ENCODE results near the gene BRINP1.

The BRINP1 gene

GRCh38 chr9:119343059-119343990 is 25.9 kb downstream of the BRINP1 start:
- DNase-seq (ENCODE audit: low read depth) = no peak

GRCh38 chr9:119339056-119339455 is 30.2 kb downstream of the BRINP1 start:
- no peak for DNase-seq (ENCODE audit: low read depth)

DNA sequence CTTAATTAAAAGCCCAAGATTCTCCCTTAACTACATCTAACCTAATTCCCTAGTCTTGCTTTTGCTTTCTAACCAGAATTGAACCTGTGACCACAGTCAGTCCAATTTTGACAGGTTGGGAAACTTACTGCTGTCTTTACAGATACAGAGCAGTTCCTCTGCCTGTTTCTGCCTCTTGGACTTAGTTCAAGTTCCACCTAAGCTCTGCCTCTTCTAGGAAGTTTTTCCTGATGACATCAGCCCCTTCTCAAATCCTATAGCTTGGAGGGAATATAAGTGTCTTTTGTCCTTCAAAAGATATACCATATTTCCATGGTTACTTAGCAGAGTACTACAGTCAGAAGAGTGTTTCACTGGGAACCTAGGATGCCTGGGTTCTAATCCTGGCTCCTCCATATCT is 31.7 kb downstream of the BRINP1 start:
- DNase-seq (ENCODE audit: low read depth) = no peak

GRCh38 chr9:119334745-119335144 is 34.5 kb downstream of the BRINP1 start:
- no peak for DNase-seq (ENCODE audit: low read depth)

DNA sequence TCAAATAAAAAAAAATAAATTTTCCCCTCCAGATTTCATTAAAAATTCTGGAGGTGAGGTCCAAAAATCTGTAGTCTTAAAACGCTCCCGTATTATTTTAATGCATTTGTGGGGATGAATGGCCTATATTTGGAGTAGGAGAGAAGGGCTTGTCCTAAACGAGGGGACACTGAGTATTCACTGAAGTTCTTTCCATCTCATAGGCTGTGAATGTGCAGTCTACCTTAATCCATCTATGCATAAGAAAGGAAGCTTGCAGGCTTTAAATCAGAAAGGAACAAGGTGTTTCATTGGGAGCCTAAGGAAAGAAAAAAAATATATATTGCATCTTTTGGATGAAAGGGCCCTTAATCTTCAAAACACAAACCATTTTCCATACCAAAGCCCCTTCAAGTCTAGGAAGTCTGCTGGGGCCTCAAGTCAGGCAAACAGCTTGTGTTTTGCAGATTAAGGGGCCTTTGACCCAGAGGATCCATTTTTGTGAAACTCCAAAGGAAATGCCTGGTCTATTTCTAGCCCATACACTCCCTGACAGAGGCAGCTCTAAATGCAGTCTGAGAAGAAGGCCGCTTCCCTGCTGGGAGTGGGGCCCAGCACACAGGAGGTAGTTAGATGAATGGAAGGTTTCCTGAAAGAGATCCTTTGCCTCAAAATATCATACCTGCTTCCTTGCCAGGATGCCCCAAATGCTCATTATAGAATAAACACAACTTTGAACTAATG is 35.6 kb downstream of the BRINP1 start:
- no peak for DNase-seq (ENCODE audit: low read depth)

GRCh38 chr9:119332522-119332921 is 36.7 kb downstream of the BRINP1 start:
- DNase-seq (ENCODE audit: low read depth) = no peak

GRCh38 chr9:119322184-119322583 is 47.1 kb downstream of the BRINP1 start:
- no peak for DNase-seq (ENCODE audit: low read depth)

DNA sequence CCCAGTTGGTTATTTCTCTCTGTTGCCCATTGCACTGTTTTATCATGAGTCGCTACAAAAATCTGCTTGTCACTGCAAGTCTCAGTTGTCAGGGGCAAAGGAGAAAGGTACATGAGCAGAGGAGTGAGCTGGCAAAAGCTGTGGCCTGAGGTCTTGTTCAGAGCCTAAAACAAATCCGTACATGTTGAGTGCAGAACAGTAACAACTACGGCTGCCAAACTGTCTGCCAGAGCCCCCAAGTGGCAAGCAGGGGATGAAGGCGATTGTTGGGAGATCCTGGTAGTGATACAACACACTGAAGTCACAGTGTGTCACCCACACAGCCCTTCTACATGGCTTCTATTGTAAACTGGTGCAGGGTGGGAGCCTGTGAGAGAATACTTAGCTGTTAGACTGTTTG is 50.9 kb downstream of the BRINP1 start:
- DNase-seq (ENCODE audit: low read depth) = no peak

- DNase-seq (ENCODE audit: low read depth) = no peak
Observed at GRCh38 chr9:119313846-119314245, 55.4 kb downstream of the BRINP1 start.

GRCh38 chr9:119310741-119311140 is 58.5 kb downstream of the BRINP1 start:
- DNase-seq (ENCODE audit: low read depth) = no peak

DNA sequence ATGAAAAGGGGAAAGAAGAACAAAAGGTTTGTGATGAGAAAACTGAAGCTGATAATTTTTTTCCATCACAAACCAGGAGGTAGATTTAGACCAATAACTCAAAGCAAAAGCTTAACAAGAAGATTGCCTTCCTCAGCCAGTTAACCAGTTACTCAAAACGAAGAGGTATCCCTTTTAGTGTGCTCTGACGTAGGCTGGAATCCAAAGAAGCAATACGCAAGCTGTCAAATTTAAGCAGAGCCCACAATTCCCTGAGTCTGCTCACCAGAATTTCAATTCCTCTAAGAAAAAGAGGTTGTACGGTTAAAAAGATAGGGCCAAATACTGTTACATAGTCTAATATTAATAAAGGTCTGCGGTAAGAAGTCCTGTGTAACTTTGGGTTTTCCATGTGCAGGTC is 61.8 kb downstream of the BRINP1 start:
- DNase-seq (ENCODE audit: low read depth) = no peak

DNA sequence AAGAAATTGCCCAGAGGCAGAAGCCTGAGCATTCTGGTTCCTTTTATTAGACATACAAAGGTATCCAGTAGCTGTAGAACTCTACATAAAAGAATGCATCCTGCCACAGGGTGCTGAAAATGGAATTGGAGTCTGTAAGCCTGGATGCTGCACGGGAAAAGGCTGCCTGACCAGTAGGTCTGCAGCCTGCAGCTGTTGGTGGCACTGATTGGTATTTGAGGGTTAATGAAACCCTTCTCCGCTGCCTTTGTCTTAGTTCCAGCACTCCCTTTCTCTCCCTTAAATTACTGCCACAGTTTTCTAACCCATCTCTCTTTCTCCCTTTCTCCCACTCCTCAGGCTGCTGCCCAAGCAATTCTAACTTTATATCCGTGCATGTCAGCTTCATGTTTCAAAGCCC is 64.7 kb downstream of the BRINP1 start:
- no peak for DNase-seq (ENCODE audit: low read depth)

DNA sequence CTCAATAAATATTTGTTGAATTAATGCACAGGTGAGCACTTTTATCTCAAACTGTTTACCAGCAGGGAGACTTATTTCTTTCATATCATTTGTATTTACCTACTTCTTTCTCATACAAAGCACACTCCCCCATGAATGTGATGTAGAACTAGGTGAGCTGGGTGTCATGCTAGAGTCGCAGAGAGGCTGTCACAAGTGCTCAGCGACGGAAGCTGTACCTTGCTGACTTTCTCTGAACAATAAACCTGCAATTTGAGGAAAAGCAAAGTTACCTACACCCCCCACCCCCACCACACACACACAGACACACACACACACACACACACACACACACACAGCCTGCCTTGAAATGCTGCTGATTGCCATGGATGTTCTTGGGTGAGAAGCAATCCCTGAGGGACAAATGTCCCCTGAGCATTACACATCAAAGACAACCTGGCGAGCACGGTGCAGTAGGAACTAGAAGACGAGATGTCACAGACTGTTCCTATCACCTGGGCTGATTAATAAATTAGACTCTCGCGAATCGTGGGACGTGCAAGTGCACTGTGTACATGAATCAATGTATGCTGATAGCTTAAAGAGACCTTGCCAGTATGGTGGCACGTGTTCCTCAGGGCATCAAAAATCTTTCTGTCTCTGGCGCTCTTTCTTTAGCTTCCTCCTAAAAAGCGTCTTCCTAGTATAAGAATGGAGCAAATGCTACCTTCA is 66.1 kb downstream of the BRINP1 start:
- no peak for DNase-seq (ENCODE audit: low read depth)

GRCh38 chr9:119298076-119298853 is 71.0 kb downstream of the BRINP1 start:
- DNase-seq (ENCODE audit: low read depth) = no peak

GRCh38 chr9:119291554-119291953 is 77.7 kb downstream of the BRINP1 start:
- DNase-seq (ENCODE audit: low read depth) = no peak

DNA sequence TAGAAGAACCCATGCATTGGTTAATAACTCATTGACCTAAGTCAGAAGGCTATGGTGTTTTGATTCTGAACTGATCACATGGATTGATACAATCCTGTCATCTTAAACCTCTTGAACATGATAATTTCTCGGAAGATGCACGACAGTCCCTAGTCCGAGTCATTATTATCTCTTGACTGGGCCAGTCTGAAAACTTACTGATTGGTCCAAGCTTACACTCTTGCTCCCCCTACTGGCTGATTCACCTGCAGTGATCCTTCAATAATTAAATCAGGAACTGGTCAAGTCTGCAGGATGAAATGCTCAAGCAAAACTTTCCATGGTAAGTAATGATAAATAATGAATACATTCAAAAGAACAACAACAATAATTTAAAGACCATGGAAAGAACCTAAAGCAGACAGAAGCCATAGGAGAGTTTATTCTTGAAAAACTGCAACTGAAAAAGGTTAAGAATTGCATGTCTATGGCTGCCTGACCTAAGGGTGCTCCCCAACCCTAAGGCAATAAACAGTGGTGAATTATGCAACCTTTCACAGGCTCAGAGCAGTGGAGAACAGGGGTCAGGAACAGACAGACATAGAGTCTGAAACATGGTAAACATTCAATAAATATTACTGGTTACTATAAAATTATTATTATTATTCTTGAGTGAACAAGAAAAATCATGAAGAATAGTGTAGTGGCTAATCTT is 79.3 kb downstream of the BRINP1 start:
- DNase-seq (ENCODE audit: low read depth) = no peak

- DNase-seq (ENCODE audit: low read depth) = no peak
Observed at GRCh38 chr9:119284587-119285337, 84.5 kb downstream of the BRINP1 start.

DNA sequence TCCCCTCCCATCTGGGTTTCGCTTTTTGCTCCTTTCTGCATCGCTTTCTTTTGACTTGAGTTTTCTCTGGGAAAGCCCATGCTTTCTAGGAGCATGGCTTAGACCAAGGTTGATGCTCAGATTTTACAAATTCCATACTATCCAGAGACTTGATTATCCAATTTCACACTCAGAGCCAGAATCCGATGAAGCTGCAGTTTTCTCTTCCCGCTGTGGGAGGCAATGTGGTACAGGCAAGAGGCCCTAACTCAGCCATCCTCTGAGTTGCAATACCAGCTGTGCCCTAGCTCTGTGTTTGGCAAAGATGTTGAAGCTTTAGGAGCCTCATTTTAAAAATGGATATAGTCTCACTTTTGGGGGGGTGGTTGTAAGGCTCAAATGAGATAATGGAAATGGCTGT is 85.1 kb downstream of the BRINP1 start:
- no peak for DNase-seq (ENCODE audit: low read depth)

DNA sequence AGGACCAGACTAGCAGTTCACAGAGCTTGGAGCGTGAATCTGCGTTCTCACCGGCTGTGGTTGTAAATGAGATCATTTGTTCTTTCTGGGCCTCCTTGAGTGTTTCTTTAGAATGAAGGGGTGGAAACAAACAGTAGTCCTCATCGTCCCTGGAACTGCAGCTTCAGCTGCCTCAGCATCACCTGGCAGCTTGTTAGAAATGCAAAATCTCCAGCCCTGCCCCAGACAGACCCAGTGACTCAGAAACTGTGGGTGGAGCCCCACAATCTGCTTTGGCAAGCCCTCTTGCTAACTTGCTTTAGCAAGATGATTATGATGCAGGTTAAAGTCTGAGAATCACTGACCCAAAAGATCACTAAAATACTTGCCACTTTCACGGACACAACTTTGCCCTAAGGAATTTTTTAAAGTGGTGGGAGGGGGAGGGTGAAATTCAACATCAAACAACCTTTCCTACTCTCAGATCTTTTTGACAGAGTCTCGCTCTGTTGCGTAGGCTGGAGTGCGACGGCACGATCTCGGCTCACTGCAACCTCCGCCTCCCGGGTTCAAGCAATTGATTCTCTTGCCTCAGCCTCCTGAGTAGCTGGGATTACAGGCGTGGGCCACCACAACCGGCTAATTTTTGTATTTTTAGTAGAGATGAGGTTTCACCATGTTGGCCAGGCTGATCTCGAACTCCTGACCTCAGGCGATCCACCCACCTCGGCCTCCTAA is 86.0 kb downstream of the BRINP1 start:
- no peak for DNase-seq (ENCODE audit: low read depth)
